ENCODE data around the gene PTPRN2. TPM values are rescaled to one million over a fixed set of nuclear protein-coding genes. Genes with fewer than 3 reads are reported as not detected.

Gene PTPRN2
- total RNA-seq, 1 experiment from 2014 or later, result 0.11 TPM

- no TSS peak for BruUV-seq (replicated peaks)
- H3K9me3 ChIP-seq (ENCODE audit: low read depth, low read length, poor library complexity, severe bottlenecking), result no peaks in the 10 kb centered on the region
- H3K36me3 ChIP-seq (ENCODE audit: insufficient read depth, low read length, poor library complexity, severe bottlenecking), result no peaks in the 10 kb centered on the region
- no peaks in the 10 kb centered on the region for H3K4me1 ChIP-seq (ENCODE audit: insufficient read depth, low read length, poor library complexity, severe bottlenecking)
- ChIA-PET CTCF (no interaction called here), POLR2A (ENCODE audit: low non-redundant PET) (no interaction called here)
- no peak overlapping the region for H3K27ac ChIP-seq (ENCODE audit: low read depth, low read length, poor library complexity, severe bottlenecking)
- no peak overlapping the region for H3K4me3 ChIP-seq (ENCODE audit: low read depth, low read length, poor library complexity, severe bottlenecking)
- no peak for DNase-seq (ENCODE audit: low spot score)
- intact Hi-C loops (cut with micrococcal nuclease; ENCODE audit: unreplicated experiment), result no loop called here
- no peak for TF ChIP-seq CTCF (conservative IDR thresholded peaks at IDR 0.05; ENCODE audit: low read depth, low read length)
- TF ChIP-seq EZH2 (IDR thresholded peaks at IDR 0.05; ENCODE audit: borderline replicate concordance, low read depth, low read length, poor library complexity, severe bottlenecking), result no peak
- H3K27me3 ChIP-seq (replicated peaks; ENCODE audit: insufficient read depth, low read depth, low read length, poor library complexity), result peaks cover 18% of the 10 kb centered on the region
These were observed 165.3 kb downstream of the PTPRN2 start for GRCh38 chr7:158422196-158422886.

- ChIA-PET POLR2A (ENCODE audit: low non-redundant PET) (no interaction called here), CTCF (no interaction called here)
- no TSS peak for BruUV-seq (replicated peaks)
- Histone ChIP-seq H3K9me3 (ENCODE audit: low read depth, low read length, poor library complexity, severe bottlenecking) (no peaks in the 10 kb centered on the region), H3K36me3 (ENCODE audit: insufficient read depth, low read length, poor library complexity, severe bottlenecking) (no peaks in the 10 kb centered on the region), H3K4me3 (ENCODE audit: low read depth, low read length, poor library complexity, severe bottlenecking) (no peak overlapping the region), H3K27me3 (replicated peaks; ENCODE audit: insufficient read depth, low read depth, low read length, poor library complexity) (peaks cover 18% of the 10 kb centered on the region), H3K4me1 (ENCODE audit: insufficient read depth, low read length, poor library complexity, severe bottlenecking) (no peaks in the 10 kb centered on the region), H3K27ac (ENCODE audit: low read depth, low read length, poor library complexity, severe bottlenecking) (no peak overlapping the region)
- no peak for DNase-seq (ENCODE audit: low spot score)
- intact Hi-C loops (cut with micrococcal nuclease; ENCODE audit: unreplicated experiment), result no loop called here
- TF ChIP-seq CTCF (conservative IDR thresholded peaks at IDR 0.05; ENCODE audit: low read depth, low read length), result no peak
- no peak for TF ChIP-seq EZH2 (IDR thresholded peaks at IDR 0.05; ENCODE audit: borderline replicate concordance, low read depth, low read length, poor library complexity, severe bottlenecking)
These were observed 166.3 kb downstream of the PTPRN2 start for GRCh38 chr7:158421361-158421760.

- TF ChIP-seq EZH2 (IDR thresholded peaks at IDR 0.05; ENCODE audit: borderline replicate concordance, low read depth, low read length, poor library complexity, severe bottlenecking) (no peak), CTCF (conservative IDR thresholded peaks at IDR 0.05; ENCODE audit: low read depth, low read length) (no peak)
- no TSS peak for BruUV-seq (replicated peaks)
- H3K4me1 ChIP-seq (ENCODE audit: insufficient read depth, low read length, poor library complexity, severe bottlenecking), result no peaks in the 10 kb centered on the region
- no peaks in the 10 kb centered on the region for H3K9me3 ChIP-seq (ENCODE audit: low read depth, low read length, poor library complexity, severe bottlenecking)
- no peak overlapping the region for H3K27ac ChIP-seq (ENCODE audit: low read depth, low read length, poor library complexity, severe bottlenecking)
- no peak overlapping the region for H3K4me3 ChIP-seq (ENCODE audit: low read depth, low read length, poor library complexity, severe bottlenecking)
- DNase-seq (ENCODE audit: low spot score), result no peak
- ChIA-PET CTCF (no interaction called here), POLR2A (ENCODE audit: low non-redundant PET) (no interaction called here)
- no peaks in the 10 kb centered on the region for H3K36me3 ChIP-seq (ENCODE audit: insufficient read depth, low read length, poor library complexity, severe bottlenecking)
- H3K27me3 ChIP-seq (replicated peaks; ENCODE audit: insufficient read depth, low read depth, low read length, poor library complexity), result peaks cover 18% of the 10 kb centered on the region
- intact Hi-C loops (cut with micrococcal nuclease; ENCODE audit: unreplicated experiment), result no loop called here
These were observed 166.9 kb downstream of the PTPRN2 start for GRCh38 chr7:158420591-158421340.

Measured in A673 (cell line).